OCI-LY1 (cell line): Measurements from ENCODE around the gene MYORG.
"Not testable (repeated sequence)": the region's sequence is repeated elsewhere in the genome, so short reads cannot be mapped to it uniquely, and the experiment has no call there.

Experiments used
- H2AFZ ChIP-seq: fragments of 200-600 bp; sonication (generic), shearing (Covaris generic); 2 replicates; pipeline ENCODE4 v1.6.0; 2014; ENCODE audit warnings: antibody characterized with exemption, mild to moderate bottlenecking, low read length
- H3F3A ChIP-seq: fragments of 200-600 bp; sonication (generic), shearing (Covaris generic); 2 replicates; pipeline ENCODE4 v1.6.0; 2014; ENCODE audit warnings: mild to moderate bottlenecking, antibody characterized with exemption, low read length, moderate library complexity; ENCODE audit not compliant: insufficient read depth
- H3K27ac ChIP-seq: fragments of 200-600 bp; sonication (generic); 2 replicates; pipeline ENCODE4 v1.5.1; 2014; ENCODE audit warnings: low read length, mixed run types, mild to moderate bottlenecking, low read depth; ENCODE audit not compliant: poor library complexity, severe bottlenecking
- H3K27me3 ChIP-seq: fragments of 200-600 bp; sonication (generic); 2 replicates; pipeline ENCODE4 v1.6.0; 2014; ENCODE audit warnings: antibody characterized with exemption, mild to moderate bottlenecking, low read length, moderate library complexity; ENCODE audit not compliant: insufficient read depth
- H3K36me3 ChIP-seq: fragments of 200-600 bp; sonication (generic); 2 replicates; pipeline ENCODE4 v1.6.1; 2014; ENCODE audit warnings: mild to moderate bottlenecking, antibody characterized with exemption, low read length, moderate library complexity, mixed read lengths; ENCODE audit not compliant: insufficient read depth
- H3K4me1 ChIP-seq: fragments of 200-600 bp; sonication (generic); 2 replicates; pipeline ENCODE4 v1.5.1; 2014; ENCODE audit warnings: mild to moderate bottlenecking, low read length, moderate library complexity; ENCODE audit not compliant: insufficient read depth, severe bottlenecking
- H3K4me2 ChIP-seq: fragments of 200-600 bp; sonication (generic), shearing (Covaris generic); 2 replicates; pipeline ENCODE4 v1.6.1; 2014; ENCODE audit warnings: low read length
- H3K4me3 ChIP-seq: fragments of 200-600 bp; sonication (generic); 2 replicates; pipeline ENCODE4 v1.5.1; 2014; ENCODE audit warnings: low read length, low read depth, mild to moderate bottlenecking, mixed read lengths; ENCODE audit not compliant: poor library complexity, severe bottlenecking
- H3K79me2 ChIP-seq: fragments of 200-600 bp; shearing (Covaris generic); 2 replicates; pipeline ENCODE4 v1.6.1; 2016; ENCODE audit warnings: mixed run types, low read length, mixed read lengths; ENCODE audit not compliant: insufficient read depth
- H3K9ac ChIP-seq: fragments of 200-600 bp; sonication (generic), shearing (Covaris generic); 2 replicates; pipeline ENCODE4 v1.6.1; 2014; ENCODE audit warnings: mild to moderate bottlenecking, low read length, mixed read lengths
- H3K9me2 ChIP-seq: fragments of 200-600 bp; sonication (generic), shearing (Covaris generic); 2 replicates; pipeline ENCODE4 v1.6.1; 2014; ENCODE audit warnings: low read depth, mild to moderate bottlenecking, low read length, mixed read lengths
- H3K9me3 ChIP-seq: fragments of 200-600 bp; shearing (Covaris generic); 2 replicates; pipeline ENCODE4 v1.6.1; 2014; ENCODE audit warnings: low read length, mixed read lengths
- H4K20me1 ChIP-seq: fragments of 200-600 bp; sonication (generic), shearing (Covaris generic); 2 replicates; pipeline ENCODE4 v1.6.0; 2016; ENCODE audit warnings: mild to moderate bottlenecking, low read length; ENCODE audit not compliant: insufficient read depth
- CTCF ChIP-seq: fragments of 200-600 bp; sonication (generic), shearing (Covaris generic); IDR thresholded peaks from 2 replicates; pipeline ENCODE4 v1.5.1; 2017; ENCODE audit warnings: mild to moderate bottlenecking, antibody characterized with exemption, low read length, moderate library complexity, mixed read lengths
- EZH2 ChIP-seq: fragments of 200-600 bp; sonication (generic), shearing (Covaris generic); IDR thresholded peaks from 2 replicates; pipeline ENCODE4 v1.8.0; 2017; ENCODE audit warnings: borderline replicate concordance, mixed run types, mild to moderate bottlenecking, antibody characterized with exemption, low read length, moderate library complexity, mixed read lengths

Gene MYORG

GRCh38 chr9:34343090-34343489 lies 33.6 kb downstream of the MYORG start:
- no peak for TF ChIP-seq EZH2
- no peak for TF ChIP-seq CTCF
- no peaks in the 10 kb centered on the region for H3K79me2 ChIP-seq
- H3K36me3 ChIP-seq: peaks cover 19% of the 10 kb centered on the region
- H3K4me1 ChIP-seq: no peaks in the 10 kb centered on the region
- H3K9me3 ChIP-seq: no peaks in the 10 kb centered on the region
- no peaks in the 10 kb centered on the region for H3K27me3 ChIP-seq
- H3K9ac ChIP-seq: no peak overlapping the region
- no peaks in the 10 kb centered on the region for H4K20me1 ChIP-seq
- no peaks in the 10 kb centered on the region for H3K9me2 ChIP-seq
- H3F3A ChIP-seq: no peaks in the 10 kb centered on the region
- H2AFZ ChIP-seq: no peak overlapping the region
- H3K4me3 ChIP-seq: no peak overlapping the region
- no peak overlapping the region for H3K4me2 ChIP-seq
- H3K27ac ChIP-seq: no peak overlapping the region

DNA sequence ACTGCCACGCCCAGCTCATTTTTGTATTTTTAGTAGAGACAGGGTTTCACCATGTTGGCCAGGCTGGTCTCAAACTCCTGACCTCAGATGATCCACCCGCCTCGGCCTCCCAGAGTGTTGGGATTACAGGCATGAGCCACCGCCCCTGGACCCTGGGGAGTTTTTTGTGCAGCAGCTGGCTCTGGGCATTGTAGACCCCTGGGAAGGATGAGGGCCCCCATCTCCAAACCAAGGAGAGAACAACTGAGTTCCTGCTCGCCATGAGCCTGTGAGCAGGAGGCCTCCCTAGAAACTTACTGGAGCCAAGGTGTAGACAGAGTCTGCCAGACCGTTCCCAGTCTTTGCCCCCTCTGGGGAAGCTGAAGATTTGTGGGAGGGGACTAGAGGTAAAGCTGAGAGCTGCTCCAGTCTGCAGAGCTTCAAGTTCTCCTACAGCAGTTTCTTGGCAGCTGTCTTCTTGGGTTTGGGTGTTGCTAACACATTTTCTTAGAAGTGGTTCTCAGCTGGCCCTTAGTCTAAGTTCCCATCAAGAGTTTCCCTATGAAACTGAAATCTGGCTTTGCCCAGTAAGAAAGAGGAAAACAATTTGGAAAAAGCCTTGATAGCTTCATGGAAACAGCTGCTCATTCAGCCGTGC lies 34.9 kb downstream of the MYORG start:
- H3K9me3 ChIP-seq: no peaks in the 10 kb centered on the region
- peaks cover 19% of the 10 kb centered on the region for H3K36me3 ChIP-seq
- H4K20me1 ChIP-seq: no peaks in the 10 kb centered on the region
- H3F3A ChIP-seq: no peaks in the 10 kb centered on the region
- no peaks in the 10 kb centered on the region for H3K9me2 ChIP-seq
- no peaks in the 10 kb centered on the region for H3K27me3 ChIP-seq
- H3K4me1 ChIP-seq: no peaks in the 10 kb centered on the region
- H3K27ac ChIP-seq: no peak overlapping the region
- H2AFZ ChIP-seq: no peak overlapping the region
- H3K79me2 ChIP-seq: no peaks in the 10 kb centered on the region
- no peak overlapping the region for H3K4me3 ChIP-seq
- no peak overlapping the region for H3K9ac ChIP-seq
- H3K4me2 ChIP-seq: no peak overlapping the region
- no peak for TF ChIP-seq CTCF
- no peak for TF ChIP-seq EZH2

GRCh38 chr9:34338665-34339385 lies 37.9 kb downstream of the MYORG start:
- no peaks in the 10 kb centered on the region for H3K9me3 ChIP-seq
- H3K79me2 ChIP-seq: no peaks in the 10 kb centered on the region
- TF ChIP-seq CTCF (no peak), EZH2 (no peak)
- no peak overlapping the region for H3K4me3 ChIP-seq
- H3K27me3 ChIP-seq: no peaks in the 10 kb centered on the region
- H3K9me2 ChIP-seq: no peaks in the 10 kb centered on the region
- H3K9ac ChIP-seq: no peak overlapping the region
- H3K36me3 ChIP-seq: peaks cover 19% of the 10 kb centered on the region
- no peak overlapping the region for H3K27ac ChIP-seq
- H4K20me1 ChIP-seq: no peaks in the 10 kb centered on the region
- no peak overlapping the region for H3K4me2 ChIP-seq
- H2AFZ ChIP-seq: no peak overlapping the region
- H3K4me1 ChIP-seq: no peaks in the 10 kb centered on the region
- H3F3A ChIP-seq: no peaks in the 10 kb centered on the region

DNA sequence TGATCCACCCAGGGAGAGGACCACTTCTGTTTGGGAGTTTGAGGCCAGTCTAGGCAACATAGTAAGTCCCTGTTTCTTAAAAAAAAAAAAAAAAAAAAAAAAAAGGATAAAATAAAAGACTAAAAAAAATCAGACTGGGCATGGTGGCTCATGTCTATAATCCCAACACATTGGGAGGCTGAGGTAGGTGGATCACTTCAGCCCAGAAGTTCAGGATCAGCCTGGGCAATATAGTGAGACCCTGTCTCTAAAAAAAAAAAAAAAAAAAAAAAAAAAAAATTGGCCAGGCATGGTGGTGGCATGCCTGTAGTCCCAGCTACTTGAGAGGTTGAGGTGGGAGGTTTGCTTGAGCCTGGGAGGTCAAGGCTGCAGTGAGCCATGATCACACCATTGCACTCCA lies 38.6 kb downstream of the MYORG start:
- H3K4me3 ChIP-seq, H3K4me2 ChIP-seq, H3K27ac ChIP-seq, H2AFZ ChIP-seq, H4K20me1 ChIP-seq, H3K4me1 ChIP-seq, H3K9me2 ChIP-seq, H3K27me3 ChIP-seq, H3K79me2 ChIP-seq, H3K9me3 ChIP-seq, H3F3A ChIP-seq, H3K9ac ChIP-seq: not testable (repeated sequence)
- peaks cover 13% of the 10 kb centered on the region for H3K36me3 ChIP-seq
